ENCODE data around the gene ALLC. TPM values are rescaled to one million over a fixed set of nuclear protein-coding genes. Genes with fewer than 3 reads are reported as not detected.

ALLC gene
- total and polyA plus RNA-seq, 9 of the 15 experiments (the other 6 are each of a cell fraction or from before 2014, with no cell fraction given), result not detected

- intact Hi-C loops (cut with micrococcal nuclease), result no loop called here
- no peak for TF ChIP-seq SMAD4 (CRISPR knock-in tag; conservative IDR thresholded peaks at IDR 0.05)
- TF ChIP-seq ETV5 (CRISPR knock-in tag; IDR thresholded peaks at IDR 0.05; ENCODE audit: low read depth), result no peak
- TF ChIP-seq YBX1 (IDR thresholded peaks at IDR 0.05), result no peak
- TF ChIP-seq, protein P1, sequence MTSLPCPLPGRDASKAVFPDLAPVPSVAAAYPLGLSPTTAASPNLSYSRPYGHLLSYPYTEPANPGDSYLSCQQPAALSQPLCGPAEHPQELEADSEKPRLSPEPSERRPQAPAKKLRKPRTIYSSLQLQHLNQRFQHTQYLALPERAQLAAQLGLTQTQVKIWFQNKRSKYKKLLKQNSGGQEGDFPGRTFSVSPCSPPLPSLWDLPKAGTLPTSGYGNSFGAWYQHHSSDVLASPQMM (CRISPR knock-in tag; IDR thresholded peaks at IDR 0.05), result no peak
- no peak for TF ChIP-seq BRD9 (IDR thresholded peaks at IDR 0.05; ENCODE audit: low read depth, partially characterized antibody)
- TF ChIP-seq RNF2 (IDR thresholded peaks at IDR 0.05), result no peak
- TF ChIP-seq THRAP3 (IDR thresholded peaks at IDR 0.05; ENCODE audit: borderline replicate concordance), result no peak
- TF ChIP-seq HCFC1 (IDR thresholded peaks at IDR 0.05; ENCODE audit: low read depth, low read length), result no peak
- TF ChIP-seq KDM1A (IDR thresholded peaks at IDR 0.05), result no peak
- TF ChIP-seq, protein P2, sequence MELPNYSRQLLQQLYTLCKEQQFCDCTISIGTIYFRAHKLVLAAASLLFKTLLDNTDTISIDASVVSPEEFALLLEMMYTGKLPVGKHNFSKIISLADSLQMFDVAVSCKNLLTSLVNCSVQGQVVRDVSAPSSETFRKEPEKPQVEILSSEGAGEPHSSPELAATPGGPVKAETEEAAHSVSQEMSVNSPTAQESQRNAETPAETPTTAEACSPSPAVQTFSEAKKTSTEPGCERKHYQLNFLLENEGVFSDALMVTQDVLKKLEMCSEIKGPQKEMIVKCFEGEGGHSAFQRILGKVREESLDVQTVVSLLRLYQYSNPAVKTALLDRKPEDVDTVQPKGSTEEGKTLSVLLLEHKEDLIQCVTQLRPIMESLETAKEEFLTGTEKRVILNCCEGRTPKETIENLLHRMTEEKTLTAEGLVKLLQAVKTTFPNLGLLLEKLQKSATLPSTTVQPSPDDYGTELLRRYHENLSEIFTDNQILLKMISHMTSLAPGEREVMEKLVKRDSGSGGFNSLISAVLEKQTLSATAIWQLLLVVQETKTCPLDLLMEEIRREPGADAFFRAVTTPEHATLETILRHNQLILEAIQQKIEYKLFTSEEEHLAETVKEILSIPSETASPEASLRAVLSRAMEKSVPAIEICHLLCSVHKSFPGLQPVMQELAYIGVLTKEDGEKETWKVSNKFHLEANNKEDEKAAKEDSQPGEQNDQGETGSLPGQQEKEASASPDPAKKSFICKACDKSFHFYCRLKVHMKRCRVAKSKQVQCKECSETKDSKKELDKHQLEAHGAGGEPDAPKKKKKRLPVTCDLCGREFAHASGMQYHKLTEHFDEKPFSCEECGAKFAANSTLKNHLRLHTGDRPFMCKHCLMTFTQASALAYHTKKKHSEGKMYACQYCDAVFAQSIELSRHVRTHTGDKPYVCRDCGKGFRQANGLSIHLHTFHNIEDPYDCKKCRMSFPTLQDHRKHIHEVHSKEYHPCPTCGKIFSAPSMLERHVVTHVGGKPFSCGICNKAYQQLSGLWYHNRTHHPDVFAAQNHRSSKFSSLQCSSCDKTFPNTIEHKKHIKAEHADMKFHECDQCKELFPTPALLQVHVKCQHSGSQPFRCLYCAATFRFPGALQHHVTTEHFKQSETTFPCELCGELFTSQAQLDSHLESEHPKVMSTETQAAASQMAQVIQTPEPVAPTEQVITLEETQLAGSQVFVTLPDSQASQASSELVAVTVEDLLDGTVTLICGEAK (IDR thresholded peaks at IDR 0.05), result no peak
- TF ChIP-seq, protein P2 (CRISPR knock-in tag; IDR thresholded peaks at IDR 0.05), result no peak
- TF ChIP-seq ZNF253 (CRISPR knock-in tag; conservative IDR thresholded peaks at IDR 0.05), result no peak
- no peak for TF ChIP-seq FOXJ3 (CRISPR knock-in tag; IDR thresholded peaks at IDR 0.05)
- no peak for TF ChIP-seq NBN (IDR thresholded peaks at IDR 0.05; ENCODE audit: low read depth)
- no peak overlapping the region for H3K27ac ChIP-seq (ENCODE audit: extremely low read depth, low read depth, low read length)
- H3K79me2 ChIP-seq (ENCODE audit: control insufficient read depth, insufficient read depth, low read length), result no peaks in the 10 kb centered on the region
- no peak overlapping the region for H3K4me3 ChIP-seq
- 0 out of 5 replicates have a peak, but pooled peaks cover 0 to 5% of the 10 kb centered on the region in 2 experiments for H3K27me3 ChIP-seq (ENCODE audit: control insufficient read depth in 2 of 2, insufficient read depth in 2 of 2, low read length in 2 of 2)
- CTCF ChIA-PET (ENCODE audit: low intra/inter-chr PET ratio), result no interaction called here
- in situ Hi-C loops (cut with MboI), result no loop called here
- no peak for ATAC-seq
- DNase-seq (ENCODE audit: extremely low read depth in 1 of 4, low spot score in 3 of 4), result no peak
- H3K9me3 ChIP-seq (replicated peaks; ENCODE audit: control insufficient read depth, insufficient read depth, low read depth, low read length), result peaks cover 11% of the 10 kb centered on the region
- H3K9me1 ChIP-seq (ENCODE audit: control insufficient read depth, insufficient read depth, low read length), result no peaks in the 10 kb centered on the region
- no peak overlapping the region for H2AFZ ChIP-seq (ENCODE audit: low read depth, low read length)
- H3K36me3 ChIP-seq (ENCODE audit: control insufficient read depth, insufficient read depth, low read length), result no peaks in the 10 kb centered on the region
- no peak for FAIRE-seq
- 47% methylated on average over 8 of the region's 9 CpGs for WGBS (ENCODE audit: insufficient coverage, low coverage, missing lambda C conversion rate)
- no peak overlapping the region for H3K9ac ChIP-seq (ENCODE audit: insufficient read depth in 1 of 2, low read depth in 2 of 2, low read length in 2 of 2)
- BruUV-seq (replicated peaks), result no TSS peak
- H3K4me2 ChIP-seq (ENCODE audit: insufficient read depth, low read length), result no peak overlapping the region
- peaks cover 3 to 22% of the 10 kb centered on the region in 2 experiments; a peak in 3 of 5 replicates for H3K4me1 ChIP-seq (replicated peaks in 1 of 2; ENCODE audit: control insufficient read depth in 2 of 2, insufficient read depth in 2 of 2, low read length in 2 of 2)
- H4K20me1 ChIP-seq (replicated peaks; ENCODE audit: control insufficient read depth, insufficient read depth, low read length), result no peaks in the 10 kb centered on the region
- POLR2A ChIA-PET, result interaction anchor here (0.9 kb wide), 1 partner anchor 10 kb away, joined by 4 read pairs; no protein-coding TSS in a partner anchor
These were observed 47.6 kb upstream of the ALLC start for GRCh38 chr2:3610415-3610814.

Measured in K562 (cell line).